HepG2 (cell line): ENCODE results near the gene HRC. TPM values are rescaled to one million over a fixed set of nuclear protein-coding genes. Genes with fewer than 3 reads are reported as not detected.
A peak's percentile ranks its signal among the peaks of the same experiment; 100 is the strongest.

Experiments used
- GZF1 ChIP-seq: sonication (generic); formaldehyde crosslinking; IDR thresholded peaks from 2 replicates; pipeline ENCODE4 v1.5.1; 2020; ENCODE audit warnings: mild to moderate bottlenecking, missing genetic modification reagents
- YY1 ChIP-seq: IDR thresholded peaks from 2 replicates; pipeline ENCODE4 v1.6.1; 2011; ENCODE audit warnings: low read length, low read depth, moderate library complexity, mild to moderate bottlenecking; ENCODE audit not compliant: insufficient read depth, insufficient replicate concordance
- ZNF121 ChIP-seq: sonication (generic); formaldehyde crosslinking; IDR thresholded peaks from 2 replicates; pipeline ENCODE4 v1.5.0; 2020; ENCODE audit warnings: mild to moderate bottlenecking, missing genetic modification reagents
- polyA plus RNA-seq, 8 experiments: library from polyadenylated mRNA; depleted of rRNA in 3 of 8; stranded (reverse) in 7 of 8; unstranded in 1 of 8; fragments of >200 nt; fragmentation: Illumina TruSeq in 4 of 8; extraction: Trizol in 4 of 8; gene quantifications; 2 replicates each; pipeline versions ENCODE4 v1.2.1 to v1.2.3, GENCODE V29; 2011 to 2016; ENCODE audit warnings: low read depth in 4 of 8, missing spikeins in 1 of 8, mixed read lengths in 1 of 8; ENCODE audit not compliant: insufficient read depth in 1 of 8
- total RNA-seq, 5 experiments: library from RNA; depleted of rRNA; stranded (reverse); fragments of >200 nt; fragmentation: Illumina TruSeq; extraction: Trizol; gene quantifications; 2 replicates each; pipeline ENCODE4 v1.2.3, GENCODE V29; 2016; ENCODE audit warnings: low read depth in 1 of 5
- TF ChIP-seq, protein P1 (sequence below): sonication (generic); formaldehyde crosslinking; IDR thresholded peaks from 2 replicates; pipeline ENCODE4 v1.4.0; 2020; ENCODE audit warnings: mild to moderate bottlenecking, missing genetic modification reagents
- TF ChIP-seq, protein P2 (sequence below): sonication (generic); formaldehyde crosslinking; IDR thresholded peaks from 2 replicates; pipeline ENCODE4 v1.4.0; 2020; ENCODE audit warnings: low read depth, missing genetic modification reagents
- TF ChIP-seq, protein P3 (sequence below): sonication (generic); formaldehyde crosslinking; conservative IDR thresholded peaks from 2 replicates; pipeline ENCODE4 v1.8.1; 2023; ENCODE audit warnings: missing genetic modification reagents
- TF ChIP-seq, protein P4 (sequence below): IDR thresholded peaks from 2 replicates; pipeline ENCODE4 v1.4.0; 2020; ENCODE audit warnings: mild to moderate bottlenecking, missing genetic modification reagents

The HRC gene
- total and polyA plus RNA-seq, 2 of the 13 experiments (the other 11 are each of a cell fraction or from before 2014, with no cell fraction given), result 3.6 to 15.4 TPM

DNA sequence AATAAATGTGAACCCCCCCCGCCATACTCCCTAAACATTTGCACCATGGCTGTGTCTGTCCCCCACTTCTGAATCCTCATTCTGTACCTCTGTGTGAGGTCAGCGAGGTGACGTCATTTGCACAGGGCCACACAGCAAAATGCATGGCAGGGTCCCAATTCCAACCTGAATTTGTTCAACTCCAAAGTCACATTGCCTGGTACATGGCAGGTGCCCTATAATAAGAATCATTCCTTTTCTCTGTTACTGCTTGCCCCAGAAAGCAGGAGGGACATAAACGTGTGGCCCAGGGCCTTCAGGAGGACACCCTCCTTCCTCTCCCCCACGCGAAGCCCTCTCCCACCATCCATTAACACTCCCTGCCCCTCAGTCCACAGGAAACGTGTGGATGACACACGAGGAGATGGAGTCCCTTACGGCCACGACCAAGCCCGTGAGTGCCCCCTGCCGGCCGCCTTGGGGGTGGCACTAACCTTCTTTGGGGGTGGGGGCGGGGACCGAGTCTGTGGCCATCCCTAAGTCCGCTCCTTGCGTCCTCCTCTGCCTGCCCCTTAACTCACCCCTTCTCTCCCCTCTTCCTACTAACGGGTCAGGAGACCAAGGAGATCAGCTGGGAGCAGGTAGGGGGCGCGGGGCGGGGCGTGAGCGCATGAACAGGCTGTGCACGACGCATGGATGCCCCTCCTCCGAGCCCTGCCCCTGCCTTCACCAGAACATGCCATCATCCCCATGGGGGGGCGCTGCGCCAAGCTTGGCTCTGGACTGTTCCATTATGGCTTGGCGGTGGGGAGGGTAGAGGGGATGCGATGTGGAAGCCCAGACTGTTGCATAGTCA lies 9.4 kb downstream of the HRC start (continued):
- TF ChIP-seq, protein P1, sequence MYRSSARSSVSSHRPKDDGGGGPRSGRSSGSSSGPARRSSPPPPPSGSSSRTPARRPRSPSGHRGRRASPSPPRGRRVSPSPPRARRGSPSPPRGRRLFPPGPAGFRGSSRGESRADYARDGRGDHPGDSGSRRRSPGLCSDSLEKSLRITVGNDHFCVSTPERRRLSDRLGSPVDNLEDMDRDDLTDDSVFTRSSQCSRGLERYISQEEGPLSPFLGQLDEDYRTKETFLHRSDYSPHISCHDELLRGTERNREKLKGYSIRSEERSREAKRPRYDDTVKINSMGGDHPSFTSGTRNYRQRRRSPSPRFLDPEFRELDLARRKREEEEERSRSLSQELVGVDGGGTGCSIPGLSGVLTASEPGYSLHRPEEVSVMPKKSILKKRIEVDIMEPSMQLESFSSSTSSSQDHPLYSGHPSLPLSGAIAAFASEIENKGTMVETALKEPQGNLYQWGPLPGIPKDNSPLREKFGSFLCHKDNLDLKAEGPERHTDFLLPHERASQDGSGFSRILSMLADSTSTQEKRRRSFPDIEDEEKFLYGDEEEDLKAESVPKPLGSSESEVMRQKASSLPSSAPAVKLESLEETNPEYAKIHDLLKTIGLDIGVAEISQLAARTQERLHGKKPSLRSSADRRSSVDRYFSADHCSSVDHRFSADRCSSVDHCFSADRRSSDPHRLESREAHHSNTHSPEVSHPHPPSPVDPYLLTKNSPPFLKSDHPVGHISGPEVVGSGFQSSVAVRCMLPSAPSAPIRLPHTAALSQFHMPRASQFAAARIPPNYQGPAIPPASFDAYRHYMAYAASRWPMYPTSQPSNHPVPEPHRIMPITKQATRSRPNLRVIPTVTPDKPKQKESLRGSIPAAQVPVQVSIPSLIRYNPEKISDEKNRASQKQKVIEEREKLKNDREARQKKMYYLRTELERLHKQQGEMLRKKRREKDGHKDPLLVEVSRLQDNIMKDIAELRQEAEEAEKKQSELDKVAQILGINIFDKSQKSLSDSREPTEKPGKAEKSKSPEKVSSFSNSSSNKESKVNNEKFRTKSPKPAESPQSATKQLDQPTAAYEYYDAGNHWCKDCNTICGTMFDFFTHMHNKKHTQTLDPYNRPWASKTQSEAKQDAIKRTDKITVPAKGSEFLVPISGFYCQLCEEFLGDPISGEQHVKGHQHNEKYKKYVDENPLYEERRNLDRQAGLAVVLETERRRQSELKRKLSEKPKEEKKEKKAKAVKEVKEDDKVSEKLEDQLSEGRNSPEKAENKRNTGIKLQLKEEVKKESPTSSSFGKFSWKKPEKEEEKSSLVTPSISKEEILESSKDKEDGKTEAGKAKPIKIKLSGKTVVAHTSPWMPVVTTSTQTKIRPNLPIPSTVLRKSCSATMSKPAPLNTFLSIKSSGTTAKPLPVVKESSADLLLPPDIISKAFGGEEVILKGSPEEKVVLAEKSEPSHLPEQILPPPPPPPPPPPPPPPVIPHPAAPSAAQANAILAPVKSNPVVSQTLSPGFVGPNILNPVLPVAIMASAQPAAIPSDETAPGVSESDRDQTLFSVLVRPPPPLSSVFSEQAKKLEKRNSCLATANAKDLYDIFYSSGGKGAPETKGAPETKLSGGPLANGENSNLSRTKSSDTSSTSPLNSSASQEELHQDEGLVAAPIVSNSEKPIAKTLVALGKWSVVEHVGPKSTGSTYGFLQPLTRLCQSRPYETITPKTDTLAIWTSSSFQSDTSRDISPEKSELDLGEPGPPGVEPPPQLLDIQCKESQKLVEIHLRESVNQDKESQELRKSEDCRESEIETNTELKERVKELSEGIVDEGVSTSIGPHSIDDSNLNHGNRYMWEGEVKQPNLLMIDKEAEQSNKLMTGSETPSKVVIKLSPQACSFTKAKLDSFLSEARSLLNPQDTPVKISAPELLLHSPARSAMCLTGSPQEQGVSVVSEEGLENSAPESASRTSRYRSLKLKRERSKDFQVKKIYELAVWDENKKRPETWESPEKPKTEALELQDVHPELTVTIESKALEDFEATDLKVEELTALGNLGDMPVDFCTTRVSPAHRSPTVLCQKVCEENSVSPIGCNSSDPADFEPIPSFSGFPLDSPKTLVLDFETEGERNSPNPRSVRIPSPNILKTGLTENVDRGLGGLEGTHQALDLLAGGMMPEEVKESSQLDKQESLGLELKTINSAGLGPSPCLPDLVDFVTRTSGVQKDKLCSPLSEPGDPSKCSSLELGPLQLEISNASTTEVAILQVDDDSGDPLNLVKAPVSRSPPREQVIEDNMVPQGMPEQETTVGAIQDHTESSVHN (CRISPR knock-in tag), result no peak
- TF ChIP-seq GZF1 (no peak), ZNF121 (CRISPR knock-in tag) (no peak), YY1 (peak; percentile 67)
- TF ChIP-seq, protein P2, sequence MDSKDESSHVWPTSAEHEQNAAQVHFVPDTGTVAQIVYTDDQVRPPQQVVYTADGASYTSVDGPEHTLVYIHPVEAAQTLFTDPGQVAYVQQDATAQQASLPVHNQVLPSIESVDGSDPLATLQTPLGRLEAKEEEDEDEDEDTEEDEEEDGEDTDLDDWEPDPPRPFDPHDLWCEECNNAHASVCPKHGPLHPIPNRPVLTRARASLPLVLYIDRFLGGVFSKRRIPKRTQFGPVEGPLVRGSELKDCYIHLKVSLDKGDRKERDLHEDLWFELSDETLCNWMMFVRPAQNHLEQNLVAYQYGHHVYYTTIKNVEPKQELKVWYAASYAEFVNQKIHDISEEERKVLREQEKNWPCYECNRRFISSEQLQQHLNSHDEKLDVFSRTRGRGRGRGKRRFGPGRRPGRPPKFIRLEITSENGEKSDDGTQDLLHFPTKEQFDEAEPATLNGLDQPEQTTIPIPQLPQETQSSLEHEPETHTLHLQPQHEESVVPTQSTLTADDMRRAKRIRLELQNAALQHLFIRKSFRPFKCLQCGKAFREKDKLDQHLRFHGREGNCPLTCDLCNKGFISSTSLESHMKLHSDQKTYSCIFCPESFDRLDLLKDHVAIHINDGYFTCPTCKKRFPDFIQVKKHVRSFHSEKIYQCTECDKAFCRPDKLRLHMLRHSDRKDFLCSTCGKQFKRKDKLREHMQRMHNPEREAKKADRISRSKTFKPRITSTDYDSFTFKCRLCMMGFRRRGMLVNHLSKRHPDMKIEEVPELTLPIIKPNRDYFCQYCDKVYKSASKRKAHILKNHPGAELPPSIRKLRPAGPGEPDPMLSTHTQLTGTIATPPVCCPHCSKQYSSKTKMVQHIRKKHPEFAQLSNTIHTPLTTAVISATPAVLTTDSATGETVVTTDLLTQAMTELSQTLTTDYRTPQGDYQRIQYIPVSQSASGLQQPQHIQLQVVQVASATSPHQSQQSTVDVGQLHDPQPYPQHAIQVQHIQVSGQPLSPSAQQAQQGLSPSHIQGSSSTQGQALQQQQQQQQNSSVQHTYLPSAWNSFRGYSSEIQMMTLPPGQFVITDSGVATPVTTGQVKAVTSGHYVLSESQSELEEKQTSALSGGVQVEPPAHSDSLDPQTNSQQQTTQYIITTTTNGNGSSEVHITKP (CRISPR knock-in tag), result peak; percentile 98
- TF ChIP-seq, protein P3, sequence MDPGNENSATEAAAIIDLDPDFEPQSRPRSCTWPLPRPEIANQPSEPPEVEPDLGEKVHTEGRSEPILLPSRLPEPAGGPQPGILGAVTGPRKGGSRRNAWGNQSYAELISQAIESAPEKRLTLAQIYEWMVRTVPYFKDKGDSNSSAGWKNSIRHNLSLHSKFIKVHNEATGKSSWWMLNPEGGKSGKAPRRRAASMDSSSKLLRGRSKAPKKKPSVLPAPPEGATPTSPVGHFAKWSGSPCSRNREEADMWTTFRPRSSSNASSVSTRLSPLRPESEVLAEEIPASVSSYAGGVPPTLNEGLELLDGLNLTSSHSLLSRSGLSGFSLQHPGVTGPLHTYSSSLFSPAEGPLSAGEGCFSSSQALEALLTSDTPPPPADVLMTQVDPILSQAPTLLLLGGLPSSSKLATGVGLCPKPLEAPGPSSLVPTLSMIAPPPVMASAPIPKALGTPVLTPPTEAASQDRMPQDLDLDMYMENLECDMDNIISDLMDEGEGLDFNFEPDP (CRISPR knock-in tag), result no peak
- TF ChIP-seq, protein P4, sequence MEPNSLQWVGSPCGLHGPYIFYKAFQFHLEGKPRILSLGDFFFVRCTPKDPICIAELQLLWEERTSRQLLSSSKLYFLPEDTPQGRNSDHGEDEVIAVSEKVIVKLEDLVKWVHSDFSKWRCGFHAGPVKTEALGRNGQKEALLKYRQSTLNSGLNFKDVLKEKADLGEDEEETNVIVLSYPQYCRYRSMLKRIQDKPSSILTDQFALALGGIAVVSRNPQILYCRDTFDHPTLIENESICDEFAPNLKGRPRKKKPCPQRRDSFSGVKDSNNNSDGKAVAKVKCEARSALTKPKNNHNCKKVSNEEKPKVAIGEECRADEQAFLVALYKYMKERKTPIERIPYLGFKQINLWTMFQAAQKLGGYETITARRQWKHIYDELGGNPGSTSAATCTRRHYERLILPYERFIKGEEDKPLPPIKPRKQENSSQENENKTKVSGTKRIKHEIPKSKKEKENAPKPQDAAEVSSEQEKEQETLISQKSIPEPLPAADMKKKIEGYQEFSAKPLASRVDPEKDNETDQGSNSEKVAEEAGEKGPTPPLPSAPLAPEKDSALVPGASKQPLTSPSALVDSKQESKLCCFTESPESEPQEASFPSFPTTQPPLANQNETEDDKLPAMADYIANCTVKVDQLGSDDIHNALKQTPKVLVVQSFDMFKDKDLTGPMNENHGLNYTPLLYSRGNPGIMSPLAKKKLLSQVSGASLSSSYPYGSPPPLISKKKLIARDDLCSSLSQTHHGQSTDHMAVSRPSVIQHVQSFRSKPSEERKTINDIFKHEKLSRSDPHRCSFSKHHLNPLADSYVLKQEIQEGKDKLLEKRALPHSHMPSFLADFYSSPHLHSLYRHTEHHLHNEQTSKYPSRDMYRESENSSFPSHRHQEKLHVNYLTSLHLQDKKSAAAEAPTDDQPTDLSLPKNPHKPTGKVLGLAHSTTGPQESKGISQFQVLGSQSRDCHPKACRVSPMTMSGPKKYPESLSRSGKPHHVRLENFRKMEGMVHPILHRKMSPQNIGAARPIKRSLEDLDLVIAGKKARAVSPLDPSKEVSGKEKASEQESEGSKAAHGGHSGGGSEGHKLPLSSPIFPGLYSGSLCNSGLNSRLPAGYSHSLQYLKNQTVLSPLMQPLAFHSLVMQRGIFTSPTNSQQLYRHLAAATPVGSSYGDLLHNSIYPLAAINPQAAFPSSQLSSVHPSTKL (CRISPR knock-in tag), result no peak
